ENCODE results near the gene PHAX.

- TF ChIP-seq, protein P1, sequence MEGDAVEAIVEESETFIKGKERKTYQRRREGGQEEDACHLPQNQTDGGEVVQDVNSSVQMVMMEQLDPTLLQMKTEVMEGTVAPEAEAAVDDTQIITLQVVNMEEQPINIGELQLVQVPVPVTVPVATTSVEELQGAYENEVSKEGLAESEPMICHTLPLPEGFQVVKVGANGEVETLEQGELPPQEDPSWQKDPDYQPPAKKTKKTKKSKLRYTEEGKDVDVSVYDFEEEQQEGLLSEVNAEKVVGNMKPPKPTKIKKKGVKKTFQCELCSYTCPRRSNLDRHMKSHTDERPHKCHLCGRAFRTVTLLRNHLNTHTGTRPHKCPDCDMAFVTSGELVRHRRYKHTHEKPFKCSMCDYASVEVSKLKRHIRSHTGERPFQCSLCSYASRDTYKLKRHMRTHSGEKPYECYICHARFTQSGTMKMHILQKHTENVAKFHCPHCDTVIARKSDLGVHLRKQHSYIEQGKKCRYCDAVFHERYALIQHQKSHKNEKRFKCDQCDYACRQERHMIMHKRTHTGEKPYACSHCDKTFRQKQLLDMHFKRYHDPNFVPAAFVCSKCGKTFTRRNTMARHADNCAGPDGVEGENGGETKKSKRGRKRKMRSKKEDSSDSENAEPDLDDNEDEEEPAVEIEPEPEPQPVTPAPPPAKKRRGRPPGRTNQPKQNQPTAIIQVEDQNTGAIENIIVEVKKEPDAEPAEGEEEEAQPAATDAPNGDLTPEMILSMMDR (IDR thresholded peaks at IDR 0.05), result peak in 3 of 4 experiments; percentile 42 to 62 (median 46)
- TF ChIP-seq EP300 (IDR thresholded peaks at IDR 0.05) (no peak), POLR2A (IDR thresholded peaks at IDR 0.05) (peak; percentile 22 to 36), POLR2AphosphoS5 (IDR thresholded peaks at IDR 0.05) (no peak)
Observed at GRCh38 chr5:126594748-126595485, 5.8 kb upstream of the PHAX start, which contains the start of gene ALDH7A1.

Measured in gastroesophageal sphincter (tissue), 3 donors.